Gastrocnemius medialis (tissue), 4 donors: ENCODE results near the gene MAML3. TPM values are rescaled to one million over a fixed set of nuclear protein-coding genes. Genes with fewer than 3 reads are reported as not detected.
"Not testable (repeated sequence)": the region's sequence is repeated elsewhere in the genome, so short reads cannot be mapped to it uniquely, and the experiment has no call there.

Experiments
- ATAC-seq, 2 donors: fragments of 150-250 bp; one replicate each; pipeline ENCODE4 v1.9.1; 2016
- DNase-seq, 2 donors: peaks; one replicate each; pipeline ENCODE4 v3.0.0-alpha.2; 2019
- H3K27ac ChIP-seq, 4 donors: fragments of 200-600 bp; sonication (generic); 1 replicate in 1 of 4; 2 replicates in 3 of 4; pipeline ENCODE4 v1.5.1; 2016 to 2018; ENCODE audit warnings: mild to moderate bottlenecking in 2 of 4, moderate library complexity in 1 of 4
- H3K27me3 ChIP-seq, 3 donors: fragments of 200-600 bp; sonication (generic) in 2 of 3; 1 replicate in 1 of 3; 2 replicates in 2 of 3; pipeline versions ENCODE4 v1.5.1 to v1.6.0; 2016 to 2019; ENCODE audit warnings: mild to moderate bottlenecking in 1 of 3, moderate library complexity in 1 of 3
- H3K36me3 ChIP-seq, 2 donors: fragments of 200-600 bp; sonication (generic) in 1 of 2; one replicate each; pipeline ENCODE4 v1.5.1; 2017 to 2018
- H3K4me1 ChIP-seq, 2 donors: fragments of 200-600 bp; sonication (generic) in 1 of 2; one replicate each; pipeline ENCODE4 v1.5.1; 2016 to 2017; ENCODE audit warnings: mild to moderate bottlenecking in 2 of 2
- H3K4me3 ChIP-seq, 4 donors: fragments of 200-600 bp; sonication (generic) in 3 of 4; 1 replicate in 1 of 4; 2 replicates in 3 of 4; pipeline ENCODE4 v1.5.1; 2016 to 2019; ENCODE audit warnings: mild to moderate bottlenecking in 2 of 4
- H3K9me3 ChIP-seq, 3 donors: fragments of 200-600 bp; sonication (generic) in 2 of 3; 1 replicate in 1 of 3; 2 replicates in 2 of 3; pipeline ENCODE4 v1.5.1; 2016 to 2019
- POLR2A ChIP-seq, 2 donors: fragments of 450-650 bp; IDR thresholded peaks; one replicate each; pipeline ENCODE4 v1.6.1; 2017; ENCODE audit warnings: antibody characterized with exemption in 2 of 2, mild to moderate bottlenecking in 2 of 2, moderate library complexity in 2 of 2
- in situ Hi-C, 4 donors: fragments of 200-750 bp; cut with MboI; loops; one replicate each; pipeline versions ENCODE4 v1.15.0 to v1.8.0; 2017; ENCODE audit warnings: low sequenced_read_pairs in 4 of 4
- intact Hi-C: fragments of 100-400 bp; cut with DNase I; formaldehyde crosslinking; loops from one replicate; pipeline ENCODE4 v1.15.1; 2023; ENCODE audit warnings: low total_unique reads
- total RNA-seq, 4 donors: library from RNA; depleted of rRNA; stranded (reverse); fragments of >200 nt; gene quantifications; one replicate each; pipeline versions ENCODE4 v1.1.0 to v1.2.3, GENCODE V29; 2016
- TF ChIP-seq, protein P1 (sequence below), 5 experiments: fragments of 450-650 bp in 3 of 5; fragments of 200-600 bp in 2 of 5; sonication (generic) in 2 of 5; IDR thresholded peaks in 4 of 5; conservative IDR thresholded peaks in 1 of 5; 1 replicate in 4 of 5; 2 replicates in 1 of 5; pipeline ENCODE4 v1.5.1; 2016 to 2019; ENCODE audit warnings: antibody characterized with exemption in 5 of 5, mild to moderate bottlenecking in 3 of 5, moderate library complexity in 3 of 5

Gene MAML3
- total RNA-seq, 4 donors from 2014 or later: 0.98 to 1.5 (median 1.4) TPM

DNA sequence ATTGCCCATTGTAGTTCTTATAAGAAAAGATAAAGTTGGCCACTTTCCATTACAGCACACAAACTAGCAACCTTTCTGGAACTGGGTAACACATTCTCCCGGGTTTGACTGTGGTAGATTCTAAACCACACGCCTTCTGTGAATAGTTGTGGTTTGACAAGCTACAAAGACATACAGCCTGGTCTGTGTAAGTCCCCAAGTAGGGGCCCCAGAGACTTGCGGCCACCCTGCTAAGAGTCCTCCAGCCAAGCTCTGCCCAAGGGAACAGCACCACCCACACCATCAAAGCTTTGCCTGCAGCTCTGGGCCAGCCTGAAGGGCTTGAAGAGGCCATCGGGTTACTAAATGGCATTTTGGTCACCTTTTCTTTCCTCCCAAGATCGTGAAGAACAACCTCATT is 203.4 kb downstream of the MAML3 start:
- Histone ChIP-seq H3K27ac (no peak overlapping the region), H3K4me1 (peaks cover 4 to 9% of the 10 kb centered on the region in 2 donors), H3K4me3 (no peak overlapping the region), H3K9me3 (no peaks in the 10 kb centered on the region), H3K27me3 (no peaks in the 10 kb centered on the region), H3K36me3 (no peaks in the 10 kb centered on the region)
- ATAC-seq (no peak), DNase-seq (no peak)
- in situ Hi-C loops: no loop called here
- intact Hi-C loops: no loop called here
- TF ChIP-seq, protein P1, sequence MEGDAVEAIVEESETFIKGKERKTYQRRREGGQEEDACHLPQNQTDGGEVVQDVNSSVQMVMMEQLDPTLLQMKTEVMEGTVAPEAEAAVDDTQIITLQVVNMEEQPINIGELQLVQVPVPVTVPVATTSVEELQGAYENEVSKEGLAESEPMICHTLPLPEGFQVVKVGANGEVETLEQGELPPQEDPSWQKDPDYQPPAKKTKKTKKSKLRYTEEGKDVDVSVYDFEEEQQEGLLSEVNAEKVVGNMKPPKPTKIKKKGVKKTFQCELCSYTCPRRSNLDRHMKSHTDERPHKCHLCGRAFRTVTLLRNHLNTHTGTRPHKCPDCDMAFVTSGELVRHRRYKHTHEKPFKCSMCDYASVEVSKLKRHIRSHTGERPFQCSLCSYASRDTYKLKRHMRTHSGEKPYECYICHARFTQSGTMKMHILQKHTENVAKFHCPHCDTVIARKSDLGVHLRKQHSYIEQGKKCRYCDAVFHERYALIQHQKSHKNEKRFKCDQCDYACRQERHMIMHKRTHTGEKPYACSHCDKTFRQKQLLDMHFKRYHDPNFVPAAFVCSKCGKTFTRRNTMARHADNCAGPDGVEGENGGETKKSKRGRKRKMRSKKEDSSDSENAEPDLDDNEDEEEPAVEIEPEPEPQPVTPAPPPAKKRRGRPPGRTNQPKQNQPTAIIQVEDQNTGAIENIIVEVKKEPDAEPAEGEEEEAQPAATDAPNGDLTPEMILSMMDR (IDR thresholded peaks at IDR 0.05 in 4 of 5, conservative IDR thresholded peaks at IDR 0.05 in 1 of 5): no peak
- TF ChIP-seq POLR2A (IDR thresholded peaks at IDR 0.05): no peak

DNA sequence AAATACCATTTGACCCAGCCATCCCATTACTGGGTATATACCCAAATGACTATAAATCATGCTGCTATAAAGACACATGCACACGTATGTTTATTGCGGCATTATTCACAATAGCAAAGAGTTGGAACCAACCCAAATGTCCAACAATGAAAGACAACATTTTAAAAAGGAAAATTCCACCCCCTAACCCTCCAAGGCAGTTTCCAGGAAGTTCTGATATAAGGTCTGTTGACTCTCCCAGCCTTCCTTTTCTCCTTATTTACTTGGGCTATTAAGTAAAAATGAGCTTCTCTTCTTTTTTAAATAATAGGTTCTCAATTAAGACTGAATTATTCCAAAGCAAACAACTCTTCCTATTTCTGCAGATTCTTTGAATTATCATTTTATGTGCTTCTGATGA is 209.1 kb downstream of the MAML3 start:
- ATAC-seq, H3K4me3 ChIP-seq, intact Hi-C loops, in situ Hi-C loops, H3K4me1 ChIP-seq, H3K27me3 ChIP-seq, DNase-seq, H3K9me3 ChIP-seq, H3K27ac ChIP-seq, H3K36me3 ChIP-seq: not testable (repeated sequence)

DNA sequence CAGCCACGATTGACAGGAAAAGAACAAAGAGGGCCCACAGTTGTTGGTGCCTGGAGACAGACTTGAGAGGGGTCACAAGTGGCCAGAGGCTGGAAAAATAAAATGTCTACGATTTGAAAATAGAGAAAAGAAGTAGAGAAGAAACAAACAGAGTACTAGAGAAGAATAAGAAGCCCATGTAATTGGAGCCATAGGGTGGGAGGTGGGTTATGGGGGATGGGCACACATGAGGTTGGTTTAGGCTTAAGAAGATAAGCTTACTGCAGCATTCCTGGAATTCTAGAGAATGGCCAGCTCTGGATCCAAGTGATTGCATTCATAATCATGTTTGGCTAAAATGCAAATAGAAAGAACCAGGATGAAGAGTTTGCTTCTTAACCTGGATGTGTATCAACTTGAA is 210.7 kb downstream of the MAML3 start:
- intact Hi-C loops: no loop called here
- H3K4me3 ChIP-seq: no peak overlapping the region
- in situ Hi-C loops: no loop called here
- H3K9me3 ChIP-seq: no peaks in the 10 kb centered on the region
- TF ChIP-seq, protein P1 (IDR thresholded peaks at IDR 0.05 in 4 of 5, conservative IDR thresholded peaks at IDR 0.05 in 1 of 5): no peak
- no peak for TF ChIP-seq POLR2A (IDR thresholded peaks at IDR 0.05)
- no peak overlapping the region for H3K27ac ChIP-seq
- no peaks in the 10 kb centered on the region for H3K36me3 ChIP-seq
- peaks cover 4 to 7% of the 10 kb centered on the region in 2 donors for H3K4me1 ChIP-seq
- H3K27me3 ChIP-seq: no peaks in the 10 kb centered on the region
- no peak for DNase-seq
- no peak for ATAC-seq

DNA sequence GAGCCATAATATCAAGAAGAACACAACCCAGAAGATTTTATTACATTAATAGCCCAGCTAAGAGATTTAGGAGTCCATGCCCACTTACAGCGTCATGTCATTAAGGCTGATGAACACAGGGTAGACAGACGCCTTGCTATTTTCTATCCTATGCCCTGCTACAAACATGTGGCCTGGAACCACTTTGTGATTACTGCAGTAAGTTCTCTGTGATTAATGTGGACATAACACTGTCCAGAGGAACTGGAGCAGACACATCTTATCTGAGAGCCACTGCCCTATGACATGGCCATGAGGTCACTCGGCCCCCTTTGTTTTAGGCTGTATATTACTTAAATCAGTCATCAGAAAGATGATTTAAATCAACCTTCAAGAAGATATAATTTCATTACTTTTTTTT is 211.7 kb downstream of the MAML3 start:
- peaks cover 3 to 5% of the 10 kb centered on the region in 2 donors for H3K4me1 ChIP-seq
- intact Hi-C loops: no loop called here
- DNase-seq: no peak
- TF ChIP-seq, protein P1 (IDR thresholded peaks at IDR 0.05 in 4 of 5, conservative IDR thresholded peaks at IDR 0.05 in 1 of 5): no peak
- TF ChIP-seq POLR2A (IDR thresholded peaks at IDR 0.05): no peak
- H3K9me3 ChIP-seq: no peaks in the 10 kb centered on the region
- H3K27me3 ChIP-seq: no peaks in the 10 kb centered on the region
- no peaks in the 10 kb centered on the region for H3K36me3 ChIP-seq
- ATAC-seq: no peak
- no peak overlapping the region for H3K4me3 ChIP-seq
- in situ Hi-C loops: no loop called here
- H3K27ac ChIP-seq: no peak overlapping the region

DNA sequence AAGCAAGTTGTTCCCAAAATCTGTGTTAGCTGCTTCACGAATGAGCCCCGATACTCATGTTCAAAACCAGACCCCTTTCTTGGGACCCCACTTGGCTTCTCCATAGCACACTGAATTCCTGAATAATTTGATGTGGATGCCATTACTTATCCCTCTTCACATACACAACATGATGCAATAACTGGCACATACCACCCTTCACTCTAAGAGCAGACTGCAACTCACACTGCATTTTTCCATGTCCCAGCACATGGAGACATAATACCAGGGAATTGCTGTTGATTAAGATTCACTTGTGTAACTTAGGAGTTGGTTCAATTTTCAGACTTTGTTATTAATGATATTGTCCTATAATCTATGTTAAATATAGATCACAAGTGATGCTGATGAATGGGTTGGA is 213.4 kb downstream of the MAML3 start:
- DNase-seq (no peak), ATAC-seq (no peak)
- Histone ChIP-seq H3K9me3 (no peaks in the 10 kb centered on the region), H3K4me3 (no peak overlapping the region), H3K27ac (no peak overlapping the region), H3K27me3 (no peaks in the 10 kb centered on the region), H3K36me3 (no peaks in the 10 kb centered on the region), H3K4me1 (no peaks in the 10 kb centered on the region)
- in situ Hi-C loops (no loop called here), intact Hi-C loops (no loop called here)
- TF ChIP-seq, protein P1 (IDR thresholded peaks at IDR 0.05 in 4 of 5, conservative IDR thresholded peaks at IDR 0.05 in 1 of 5): no peak
- TF ChIP-seq POLR2A (IDR thresholded peaks at IDR 0.05): no peak
